ENCODE data around the gene DHDH. TPM values are rescaled to one million over a fixed set of nuclear protein-coding genes. Genes with fewer than 3 reads are reported as not detected.

Gene DHDH
- total RNA-seq, 1 donor = not detected

DNA sequence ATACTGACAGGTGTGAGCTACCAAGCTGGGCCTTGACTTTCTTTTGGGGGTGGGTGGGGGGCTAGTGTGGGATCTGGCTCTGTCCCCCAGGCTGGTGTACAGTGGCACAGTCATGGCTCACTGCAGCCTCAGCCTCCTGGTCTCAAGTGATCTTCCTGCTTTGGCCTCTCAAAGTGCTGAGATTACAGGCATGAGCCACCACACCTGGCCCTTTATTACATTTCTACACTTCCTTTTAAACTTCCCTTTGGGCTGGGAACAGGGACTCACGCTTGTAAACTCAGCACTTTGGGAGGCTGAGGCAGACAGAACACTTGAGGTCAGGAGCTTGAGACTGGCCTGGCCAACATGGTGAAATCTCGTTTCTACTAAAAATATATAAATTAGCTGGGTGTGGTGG lies 43.6 kb downstream of the DHDH start:
- TF ChIP-seq, protein P1, sequence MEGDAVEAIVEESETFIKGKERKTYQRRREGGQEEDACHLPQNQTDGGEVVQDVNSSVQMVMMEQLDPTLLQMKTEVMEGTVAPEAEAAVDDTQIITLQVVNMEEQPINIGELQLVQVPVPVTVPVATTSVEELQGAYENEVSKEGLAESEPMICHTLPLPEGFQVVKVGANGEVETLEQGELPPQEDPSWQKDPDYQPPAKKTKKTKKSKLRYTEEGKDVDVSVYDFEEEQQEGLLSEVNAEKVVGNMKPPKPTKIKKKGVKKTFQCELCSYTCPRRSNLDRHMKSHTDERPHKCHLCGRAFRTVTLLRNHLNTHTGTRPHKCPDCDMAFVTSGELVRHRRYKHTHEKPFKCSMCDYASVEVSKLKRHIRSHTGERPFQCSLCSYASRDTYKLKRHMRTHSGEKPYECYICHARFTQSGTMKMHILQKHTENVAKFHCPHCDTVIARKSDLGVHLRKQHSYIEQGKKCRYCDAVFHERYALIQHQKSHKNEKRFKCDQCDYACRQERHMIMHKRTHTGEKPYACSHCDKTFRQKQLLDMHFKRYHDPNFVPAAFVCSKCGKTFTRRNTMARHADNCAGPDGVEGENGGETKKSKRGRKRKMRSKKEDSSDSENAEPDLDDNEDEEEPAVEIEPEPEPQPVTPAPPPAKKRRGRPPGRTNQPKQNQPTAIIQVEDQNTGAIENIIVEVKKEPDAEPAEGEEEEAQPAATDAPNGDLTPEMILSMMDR (IDR thresholded peaks at IDR 0.05; ENCODE audit: insufficient read depth, low read length) = no peak
- DNase-seq (ENCODE audit: low read depth) = no peak
- no peak overlapping the region for H3K4me3 ChIP-seq (ENCODE audit: low read depth, low read length)

DNA sequence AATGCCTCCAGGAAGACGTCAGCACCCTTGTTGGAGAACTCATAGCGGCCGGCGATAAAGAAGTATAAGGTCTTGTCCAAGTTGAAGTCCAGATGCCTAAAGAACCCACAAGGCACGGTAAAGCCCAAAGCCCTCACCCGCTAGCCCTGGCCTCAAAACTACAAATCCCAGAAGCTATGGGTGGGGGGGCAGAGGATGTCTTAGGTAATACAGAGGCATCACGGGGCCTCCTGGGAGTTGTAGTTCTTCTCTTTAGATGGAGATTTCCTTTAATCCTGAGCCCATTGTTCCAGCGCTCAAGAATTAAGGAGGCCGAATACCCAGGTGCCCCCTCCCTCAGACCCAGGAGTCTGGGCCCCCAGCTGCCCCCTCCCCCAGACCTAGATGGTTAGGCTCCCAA lies 48.8 kb downstream of the DHDH start:
- DNase-seq (ENCODE audit: low read depth) = no peak
- TF ChIP-seq, protein P1 (IDR thresholded peaks at IDR 0.05; ENCODE audit: insufficient read depth, low read length) = no peak
- H3K4me3 ChIP-seq (ENCODE audit: low read depth, low read length) = no peak overlapping the region

DNA sequence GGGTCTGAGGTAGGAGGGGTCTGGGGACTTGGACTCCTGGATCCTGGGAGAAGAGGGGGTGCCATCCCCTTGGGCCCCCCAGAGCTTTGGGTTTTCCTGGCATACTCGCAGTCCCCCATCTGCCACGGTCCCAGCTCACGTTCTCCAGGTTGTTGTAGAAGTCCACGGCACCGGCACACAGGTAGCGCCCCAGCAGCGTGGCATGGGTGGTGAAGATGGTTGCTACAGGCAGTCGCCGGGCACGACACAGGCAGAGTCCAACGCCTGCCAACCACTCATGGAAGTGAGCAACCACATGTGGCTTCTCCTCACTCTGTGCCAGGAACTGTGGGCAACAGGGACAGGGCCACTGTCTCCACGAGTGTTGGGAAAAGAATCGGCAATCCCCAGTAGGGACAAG lies 52.2 kb downstream of the DHDH start:
- TF ChIP-seq, protein P1 (IDR thresholded peaks at IDR 0.05; ENCODE audit: insufficient read depth, low read length) = no peak
- DNase-seq (ENCODE audit: low read depth) = no peak
- H3K4me3 ChIP-seq (ENCODE audit: low read depth, low read length) = no peak overlapping the region

DNA sequence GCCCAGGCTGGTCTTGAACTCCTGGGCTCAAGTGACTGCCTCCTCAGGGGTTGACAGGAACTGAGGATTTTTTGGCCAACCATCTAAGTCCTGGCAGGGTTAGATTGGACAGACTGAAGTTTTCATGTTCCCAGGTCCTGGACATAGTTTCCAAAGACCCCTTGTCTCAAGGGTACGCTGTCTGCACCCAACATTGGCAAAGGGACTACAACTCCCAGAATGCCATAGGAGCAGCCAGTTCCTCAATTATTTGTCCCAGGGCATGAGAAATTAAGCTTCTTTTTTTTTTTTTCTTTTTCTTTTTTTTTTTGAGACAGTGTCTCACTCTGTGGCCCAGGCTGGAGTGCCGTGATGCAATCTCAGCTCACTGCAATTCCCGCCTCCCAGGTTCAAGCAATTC lies 52.7 kb downstream of the DHDH start:
- H3K4me3 ChIP-seq (ENCODE audit: low read depth, low read length) = no peak overlapping the region
- DNase-seq (ENCODE audit: low read depth) = no peak

DNA sequence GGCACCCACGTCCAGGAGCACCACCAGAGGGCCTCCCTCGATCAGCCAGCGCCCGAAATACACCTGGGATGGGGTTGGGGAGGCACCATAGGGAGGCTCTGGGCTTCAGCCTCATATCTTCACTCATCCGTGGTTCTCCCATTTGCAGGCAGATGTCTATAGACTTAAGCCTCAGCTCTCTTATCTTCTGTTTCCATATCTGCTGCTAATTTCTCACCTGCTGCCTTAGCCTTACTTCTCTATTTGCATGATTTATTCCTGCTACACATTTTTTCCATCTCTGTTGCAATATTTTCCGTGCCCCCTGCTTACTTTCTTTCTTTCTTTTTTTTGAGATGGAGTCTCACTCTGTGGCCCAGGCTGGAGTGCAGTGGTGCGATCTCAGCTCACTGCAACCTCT lies 53.8 kb downstream of the DHDH start:
- TF ChIP-seq, protein P1 (IDR thresholded peaks at IDR 0.05; ENCODE audit: insufficient read depth, low read length) = no peak

More for the DNA sequence above, 52.7 kb downstream of the DHDH start:
- TF ChIP-seq, protein P1 (IDR thresholded peaks at IDR 0.05; ENCODE audit: insufficient read depth, low read length) = no peak

DNA sequence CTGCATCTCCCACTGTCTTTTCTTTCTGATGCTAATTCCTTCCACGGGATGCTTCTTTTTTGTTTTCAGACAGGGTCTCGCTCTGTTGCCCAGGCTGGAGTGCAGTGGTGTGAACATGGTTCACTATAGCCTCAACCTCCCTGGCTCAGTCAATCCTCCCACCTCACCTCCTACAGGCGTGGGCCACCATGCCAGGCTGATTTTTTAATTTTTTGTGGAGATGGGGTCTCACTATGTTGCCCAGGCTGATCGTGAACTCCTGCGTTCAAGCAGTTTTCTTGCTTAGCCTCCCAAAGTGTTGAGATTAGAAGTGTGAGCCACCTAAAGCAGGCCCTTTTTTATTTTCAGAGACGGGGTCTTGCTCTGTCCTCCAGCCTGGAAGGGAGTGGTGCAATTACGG lies 54.8 kb downstream of the DHDH start:
- H3K4me3 ChIP-seq (ENCODE audit: low read depth, low read length) = no peak overlapping the region
- TF ChIP-seq, protein P1 (IDR thresholded peaks at IDR 0.05; ENCODE audit: insufficient read depth, low read length) = no peak
- DNase-seq (ENCODE audit: low read depth) = no peak

More for the DNA sequence above, 53.8 kb downstream of the DHDH start:
- no peak for DNase-seq (ENCODE audit: low read depth)
- no peak overlapping the region for H3K4me3 ChIP-seq (ENCODE audit: low read depth, low read length)

DNA sequence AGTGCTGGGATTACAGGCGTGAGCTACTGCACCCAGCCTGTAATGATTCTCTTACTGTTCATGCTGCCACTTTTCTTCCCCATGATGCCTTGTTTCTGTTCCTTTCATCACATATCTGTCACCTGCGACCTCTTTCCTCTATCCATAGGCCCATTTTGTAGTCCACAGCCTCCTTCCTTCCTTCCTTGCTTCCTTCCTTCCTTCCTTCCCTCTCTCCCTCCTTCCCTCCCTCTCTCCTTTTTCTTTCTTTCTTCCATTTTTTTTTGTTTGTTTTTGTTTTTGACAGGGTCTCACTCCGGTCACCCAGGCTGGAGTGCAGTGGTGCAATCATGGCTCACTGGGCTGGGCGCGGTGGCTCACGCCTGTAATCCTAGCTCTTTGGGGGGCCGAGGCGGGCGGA lies 55.4 kb downstream of the DHDH start:
- TF ChIP-seq, protein P1 (IDR thresholded peaks at IDR 0.05; ENCODE audit: insufficient read depth, low read length) = no peak
- DNase-seq (ENCODE audit: low read depth) = no peak
- no peak overlapping the region for H3K4me3 ChIP-seq (ENCODE audit: low read depth, low read length)

Data from fibroblast of the aortic adventitia (primary cell).